GM12872 (cell line): ENCODE measurements around the gene COG2.

ENCODE experiments used
- TF ChIP-seq, protein P1 (sequence below): IDR thresholded peaks from 3 replicates; pipeline ENCODE4 v1.5.1; 2011; ENCODE audit warnings: low read depth, mild to moderate bottlenecking, low read length, moderate library complexity; ENCODE audit not compliant: insufficient read depth

The COG2 gene

DNA sequence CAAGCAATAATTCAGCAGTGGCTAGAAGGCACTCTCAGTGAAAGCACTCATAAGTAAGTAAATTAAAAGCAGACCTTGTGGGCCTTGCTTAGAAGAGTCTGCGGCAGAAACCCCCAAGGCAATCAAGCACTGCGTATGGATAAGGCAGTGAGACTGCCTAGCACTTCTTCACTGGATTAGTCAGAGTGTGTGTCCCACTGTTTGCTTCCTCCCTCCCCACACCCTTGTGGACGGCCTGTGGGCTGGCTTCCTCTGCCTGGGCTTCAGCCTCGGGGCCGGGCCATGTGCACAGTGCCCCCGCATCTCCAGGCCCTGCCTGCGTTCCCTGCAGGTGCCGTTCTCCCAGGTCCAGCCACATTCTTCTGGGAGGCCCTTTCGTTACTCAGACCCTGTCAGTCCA, 47.8 kb downstream of the COG2 start:
- TF ChIP-seq, protein P1, sequence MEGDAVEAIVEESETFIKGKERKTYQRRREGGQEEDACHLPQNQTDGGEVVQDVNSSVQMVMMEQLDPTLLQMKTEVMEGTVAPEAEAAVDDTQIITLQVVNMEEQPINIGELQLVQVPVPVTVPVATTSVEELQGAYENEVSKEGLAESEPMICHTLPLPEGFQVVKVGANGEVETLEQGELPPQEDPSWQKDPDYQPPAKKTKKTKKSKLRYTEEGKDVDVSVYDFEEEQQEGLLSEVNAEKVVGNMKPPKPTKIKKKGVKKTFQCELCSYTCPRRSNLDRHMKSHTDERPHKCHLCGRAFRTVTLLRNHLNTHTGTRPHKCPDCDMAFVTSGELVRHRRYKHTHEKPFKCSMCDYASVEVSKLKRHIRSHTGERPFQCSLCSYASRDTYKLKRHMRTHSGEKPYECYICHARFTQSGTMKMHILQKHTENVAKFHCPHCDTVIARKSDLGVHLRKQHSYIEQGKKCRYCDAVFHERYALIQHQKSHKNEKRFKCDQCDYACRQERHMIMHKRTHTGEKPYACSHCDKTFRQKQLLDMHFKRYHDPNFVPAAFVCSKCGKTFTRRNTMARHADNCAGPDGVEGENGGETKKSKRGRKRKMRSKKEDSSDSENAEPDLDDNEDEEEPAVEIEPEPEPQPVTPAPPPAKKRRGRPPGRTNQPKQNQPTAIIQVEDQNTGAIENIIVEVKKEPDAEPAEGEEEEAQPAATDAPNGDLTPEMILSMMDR = no peak

DNA sequence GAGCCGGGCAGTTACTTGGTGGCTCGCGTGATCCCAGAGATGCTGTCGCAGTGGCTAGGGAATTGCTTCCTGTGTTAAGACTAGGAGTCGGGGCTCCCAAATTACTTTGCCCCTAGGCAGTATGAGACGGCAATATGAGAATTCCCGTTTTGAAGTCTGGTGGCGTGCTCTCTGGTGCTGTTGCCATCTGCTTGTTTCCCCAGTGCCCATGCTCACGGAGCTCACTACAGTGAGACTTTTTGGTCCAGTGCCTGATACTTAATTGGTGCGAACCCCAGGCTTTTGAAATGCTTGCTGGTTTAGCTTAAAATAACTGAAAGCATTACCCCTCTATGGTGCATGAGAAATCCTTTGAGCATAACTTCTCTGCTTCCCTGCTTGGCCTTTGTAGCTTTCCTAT, 49.3 kb downstream of the COG2 start:
- TF ChIP-seq, protein P1 = no peak

DNA sequence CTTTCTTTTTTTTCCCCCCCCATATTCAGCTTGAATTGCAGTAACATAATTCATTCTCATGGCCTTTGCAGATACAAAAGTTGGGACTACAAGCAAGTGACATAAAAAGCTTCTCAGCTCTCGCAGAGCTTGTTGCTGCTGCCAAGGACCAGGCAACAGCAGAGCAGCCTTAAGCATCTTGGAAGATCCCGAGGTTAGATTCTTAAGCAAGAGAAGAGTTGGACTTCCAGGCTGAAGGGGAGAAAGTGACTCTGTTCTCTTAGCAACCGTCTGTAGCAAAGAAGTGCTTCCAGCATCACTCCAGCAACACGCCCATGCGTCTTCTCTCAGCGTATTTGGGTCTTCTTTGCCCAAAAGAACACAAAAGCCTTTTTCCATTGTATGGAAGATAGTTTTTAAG, 50.9 kb downstream of the COG2 start:
- TF ChIP-seq, protein P1 = no peak

DNA sequence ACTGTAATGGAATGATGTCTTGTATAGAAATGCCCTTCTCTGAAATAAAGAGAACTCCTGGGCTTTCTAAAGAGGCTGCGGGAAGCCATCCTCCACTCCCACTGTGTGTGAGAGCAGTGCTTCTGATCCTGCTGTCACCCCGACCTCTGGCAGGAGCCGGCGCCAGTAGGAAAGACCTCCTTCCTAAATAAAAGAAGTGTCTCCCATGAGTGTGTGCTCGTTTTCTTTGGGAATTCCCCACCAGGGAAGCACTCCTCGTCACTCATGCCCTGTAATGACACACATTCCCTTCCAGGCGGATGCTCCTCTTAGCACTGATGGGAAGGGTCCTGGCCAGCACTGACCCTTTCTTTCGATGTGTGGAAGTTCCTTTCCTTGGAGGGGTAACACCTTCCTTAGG, 51.5 kb downstream of the COG2 start:
- TF ChIP-seq, protein P1 = no peak

DNA sequence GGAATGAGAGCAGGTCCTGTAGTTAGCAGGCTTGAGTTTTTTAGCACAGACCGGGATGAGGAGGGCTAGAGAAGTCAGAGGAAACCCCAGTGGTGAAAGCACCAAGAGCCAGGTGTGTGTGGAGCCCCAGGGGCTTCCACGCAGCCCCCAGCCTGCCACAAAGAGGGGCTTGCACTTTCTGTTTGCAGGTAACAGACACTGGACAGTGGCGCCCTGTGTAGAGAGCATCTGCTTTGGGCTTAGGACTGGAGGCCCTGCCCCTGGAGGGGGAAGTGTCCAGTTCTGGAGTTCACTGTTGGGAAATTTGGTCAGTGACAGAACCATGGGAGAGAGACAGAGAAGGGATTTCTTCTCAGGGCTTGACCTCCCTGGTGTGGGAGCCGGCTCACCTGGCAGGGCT, 52.2 kb downstream of the COG2 start:
- TF ChIP-seq, protein P1 = no peak

DNA sequence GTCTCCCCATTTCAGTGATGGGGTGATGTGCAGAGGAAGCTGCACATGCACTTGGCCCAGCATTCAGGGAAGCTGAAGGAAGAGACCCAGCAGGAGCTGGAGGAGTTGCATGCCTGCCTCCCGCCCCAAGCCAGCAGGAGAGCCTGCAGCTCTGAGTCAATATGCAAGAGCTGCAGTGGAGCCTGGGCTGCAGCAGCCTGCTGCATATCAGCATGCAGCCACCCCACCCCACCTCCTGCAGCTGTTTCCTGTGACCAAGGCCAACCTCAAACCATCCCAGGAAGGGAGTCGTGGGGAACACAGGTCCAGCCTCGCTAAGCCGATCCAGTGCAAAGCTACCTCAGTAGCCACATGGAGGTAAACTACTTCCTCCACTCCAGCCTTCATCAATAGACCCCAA, 52.7 kb downstream of the COG2 start:
- TF ChIP-seq, protein P1 = no peak

DNA sequence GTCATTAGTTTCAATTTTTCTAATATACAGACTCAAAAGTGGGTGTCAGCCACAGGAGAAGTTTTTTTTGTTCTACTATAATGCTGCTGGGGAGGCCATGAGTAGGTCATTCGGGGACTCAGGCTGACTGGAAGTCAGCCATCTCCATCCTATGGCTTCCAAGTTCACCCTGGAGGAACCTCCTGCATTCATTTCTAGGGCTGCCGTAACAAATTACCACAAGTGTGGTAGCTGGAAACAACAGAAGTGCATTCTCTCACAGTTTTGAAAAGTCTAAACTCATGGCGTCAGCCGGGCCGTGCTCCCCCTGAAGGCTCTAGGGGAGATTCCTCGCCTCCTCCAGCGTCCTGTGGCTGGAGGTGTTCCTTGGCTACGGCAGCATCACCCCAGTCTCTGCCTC, 53.9 kb downstream of the COG2 start:
- TF ChIP-seq, protein P1 = no peak
